IPS-18c (cell line): Measurements from ENCODE around the gene PIMREG.
"Not testable (repeated sequence)": the region's sequence is repeated elsewhere in the genome, so short reads cannot be mapped to it uniquely, and the experiment has no call there.

Source experiments
- H3K4me3 ChIP-seq: 2 replicates; pipeline ENCODE4 v1.7.0; 2013; ENCODE audit warnings: low read depth, mild to moderate bottlenecking, low read length, moderate library complexity; ENCODE audit not compliant: insufficient read depth
- H3K9me3 ChIP-seq: one replicate; pipeline ENCODE4 v1.6.1; 2013; ENCODE audit warnings: mild to moderate bottlenecking, low read length, moderate library complexity; ENCODE audit not compliant: control insufficient read depth, insufficient read depth

Gene PIMREG

DNA sequence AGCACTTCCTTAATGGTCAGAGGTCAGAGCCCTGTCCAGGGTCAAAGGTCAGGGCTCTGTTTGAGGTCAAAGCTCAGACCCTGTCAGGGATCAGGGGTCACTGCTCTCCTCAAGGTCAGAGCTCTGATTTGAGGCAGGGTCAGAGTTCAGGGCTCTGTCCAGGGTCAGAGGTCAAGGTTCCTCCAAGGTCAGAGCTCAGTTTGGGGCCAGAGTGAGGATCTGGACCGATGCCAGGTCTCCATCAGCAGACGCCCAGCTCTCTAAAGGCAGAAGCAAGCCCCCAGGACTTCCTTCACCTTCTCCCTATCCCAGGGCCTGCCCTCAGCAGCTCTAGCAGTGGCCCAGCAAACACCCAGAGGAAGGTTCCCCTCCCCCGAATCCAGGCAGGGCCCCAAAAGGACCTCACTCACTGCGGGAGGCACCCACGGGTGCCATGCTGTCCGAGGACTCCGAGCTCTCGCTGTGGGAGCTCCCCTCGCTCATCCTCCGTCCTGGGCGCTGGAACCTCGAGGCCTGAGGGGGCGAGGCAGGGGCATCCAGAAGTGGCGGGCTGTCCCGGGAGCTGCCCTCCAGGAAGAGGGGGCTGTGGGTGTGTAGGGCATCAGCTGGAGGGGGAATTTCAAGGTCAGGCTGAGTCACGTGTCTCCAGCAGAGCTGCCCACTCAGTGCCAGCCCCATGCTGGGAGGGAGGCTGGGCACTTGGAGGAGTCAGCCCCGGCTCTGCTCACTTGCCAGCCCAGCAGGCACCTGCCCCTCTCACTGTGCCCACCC lies 26.7 kb downstream of the PIMREG start:
- Histone ChIP-seq H3K4me3 (no peak overlapping the region), H3K9me3 (no peaks in the 10 kb centered on the region)

GRCh38 chr17:6471531-6472465 lies 27.5 kb downstream of the PIMREG start:
- Histone ChIP-seq H3K4me3 (no peak overlapping the region), H3K9me3 (no peaks in the 10 kb centered on the region)

DNA sequence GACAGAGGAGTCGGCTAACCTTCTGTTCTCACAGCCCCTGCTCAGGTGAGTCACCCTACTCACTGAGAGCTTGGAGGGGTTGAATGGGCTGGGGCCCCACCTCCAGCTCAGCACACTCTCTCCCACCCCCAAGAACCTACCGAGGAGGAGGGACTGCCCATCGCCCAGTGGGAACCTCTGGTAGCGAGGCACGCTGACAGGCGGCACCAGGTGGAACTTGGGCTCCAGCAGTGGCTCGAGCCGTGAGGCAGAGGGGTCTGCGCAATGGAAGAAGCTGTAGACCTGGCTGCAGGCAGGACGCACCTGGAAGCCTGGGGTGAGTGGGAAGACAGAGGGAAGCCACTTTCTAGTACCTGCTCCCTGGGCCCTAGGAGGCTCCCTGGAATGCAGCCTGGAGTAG lies 28.3 kb downstream of the PIMREG start:
- Histone ChIP-seq H3K4me3 (no peak overlapping the region), H3K9me3 (no peaks in the 10 kb centered on the region)

DNA sequence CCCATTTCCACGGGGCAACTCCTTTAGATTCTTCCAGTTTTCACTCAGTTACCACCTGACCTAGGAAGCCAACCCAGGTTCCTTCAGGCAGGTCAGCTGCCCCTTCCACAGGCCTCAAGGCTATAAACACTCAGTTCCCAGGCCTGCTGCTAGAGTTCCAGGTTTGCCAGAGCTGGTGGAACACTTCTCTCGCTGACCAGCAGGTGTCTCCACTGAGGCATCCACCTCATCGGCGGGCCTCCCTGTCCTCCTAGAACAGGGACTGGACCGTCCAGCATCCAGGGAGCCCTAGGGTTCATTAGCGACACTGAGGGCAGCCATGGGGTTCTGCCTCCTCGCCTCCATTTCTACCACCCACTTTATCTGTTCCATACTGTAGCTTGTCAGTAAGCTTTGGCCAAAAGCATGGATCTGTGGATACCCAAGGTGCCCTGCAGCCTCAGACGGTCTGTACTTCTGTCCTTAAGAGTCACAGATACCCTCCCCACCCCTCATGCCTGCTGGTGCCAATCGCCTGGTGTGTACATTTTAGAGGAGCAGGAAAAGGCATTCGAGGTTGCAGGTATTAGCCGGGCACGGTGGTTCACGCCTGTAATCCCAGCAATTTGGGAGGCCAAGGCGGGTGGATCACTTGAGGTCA lies 29.0 kb downstream of the PIMREG start:
- Histone ChIP-seq H3K4me3 (no peak overlapping the region), H3K9me3 (no peaks in the 10 kb centered on the region)

DNA sequence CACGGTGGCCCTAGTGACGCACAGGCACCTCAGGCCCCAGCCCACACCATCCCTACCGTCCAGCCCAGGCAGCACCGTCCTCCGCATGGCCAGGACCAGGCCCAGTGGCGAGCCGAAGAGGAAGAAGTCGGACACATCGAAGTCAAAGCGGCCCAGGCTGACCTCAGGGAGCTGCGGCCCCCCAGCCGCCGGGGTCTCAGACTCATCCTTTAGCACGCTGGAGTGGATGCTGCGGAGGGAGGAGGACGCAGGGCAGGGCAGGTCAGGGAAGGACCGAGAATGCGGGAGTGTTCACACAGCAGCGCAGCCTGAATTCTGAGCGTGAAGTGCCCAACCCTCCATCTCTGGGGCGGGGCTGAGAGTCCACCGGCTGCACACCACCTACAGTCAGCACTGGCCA lies 30.1 kb downstream of the PIMREG start:
- no peak overlapping the region for H3K4me3 ChIP-seq
- no peaks in the 10 kb centered on the region for H3K9me3 ChIP-seq

DNA sequence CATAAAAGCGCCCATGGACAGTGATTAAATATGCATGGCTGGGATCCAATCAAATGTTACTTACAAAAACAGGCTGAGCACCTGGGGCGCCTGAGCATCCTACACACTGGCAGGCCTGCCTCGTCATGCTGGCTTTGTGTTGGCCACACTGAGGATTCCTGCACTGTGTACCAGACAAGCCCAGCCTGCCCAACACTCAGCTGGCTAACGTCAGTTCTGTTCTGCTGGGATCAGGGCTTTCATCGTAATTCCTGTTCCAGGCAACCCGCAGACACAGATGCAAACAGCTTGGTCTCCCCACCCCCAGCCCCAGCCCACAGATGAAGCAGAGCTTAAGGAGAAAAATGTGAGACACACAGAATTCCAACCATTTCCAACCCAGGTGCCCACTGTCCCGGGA lies 30.7 kb downstream of the PIMREG start:
- H3K9me3 ChIP-seq: no peaks in the 10 kb centered on the region
- no peak overlapping the region for H3K4me3 ChIP-seq

DNA sequence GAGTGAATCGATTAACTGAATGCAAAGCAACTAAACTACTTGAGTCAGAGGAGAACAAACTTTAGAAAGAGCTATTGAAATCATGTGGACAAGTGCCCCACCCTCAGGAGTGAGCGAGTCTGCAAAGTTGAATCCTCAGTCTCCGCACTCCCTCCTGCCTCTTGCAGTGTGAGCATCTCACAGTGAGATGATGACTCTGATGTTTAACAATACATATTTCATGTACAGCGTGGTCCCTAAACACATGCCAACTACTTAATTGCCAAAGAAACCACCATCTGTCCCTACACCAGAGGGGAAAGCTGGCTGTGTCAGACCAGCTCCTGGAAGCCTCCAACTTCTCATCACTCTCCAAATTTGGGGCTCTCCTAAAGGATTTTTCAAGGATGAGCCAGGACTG lies 31.2 kb downstream of the PIMREG start:
- H3K4me3 ChIP-seq: no peak overlapping the region
- H3K9me3 ChIP-seq: no peaks in the 10 kb centered on the region

- H3K9me3 ChIP-seq: no peaks in the 10 kb centered on the region
- no peak overlapping the region for H3K4me3 ChIP-seq
Measured at GRCh38 chr17:6476076-6476809, 32.0 kb downstream of the PIMREG start.

DNA sequence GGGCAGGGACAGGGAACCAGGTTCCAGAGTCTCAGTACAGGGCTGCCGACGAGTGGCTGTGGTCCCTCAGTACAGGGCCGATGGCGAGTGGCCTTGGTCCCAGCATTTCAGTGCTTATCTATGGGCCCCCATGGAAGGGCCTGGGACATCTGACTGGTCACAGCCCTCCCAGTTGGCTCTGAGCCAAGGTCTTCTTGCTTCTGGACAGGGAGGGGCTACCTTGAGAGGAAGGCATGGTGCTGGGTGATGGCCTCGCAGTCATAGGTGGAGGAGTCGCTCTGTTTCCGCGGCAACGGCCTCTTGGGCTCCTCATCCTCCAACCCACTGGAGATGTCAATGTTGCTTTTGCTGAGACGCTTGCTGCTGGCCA lies 32.5 kb downstream of the PIMREG start:
- no peak overlapping the region for H3K4me3 ChIP-seq
- H3K9me3 ChIP-seq: no peaks in the 10 kb centered on the region

- no peaks in the 10 kb centered on the region for H3K9me3 ChIP-seq
- H3K4me3 ChIP-seq: no peak overlapping the region
Measured at GRCh38 chr17:6477831-6478383, 33.7 kb downstream of the PIMREG start.

GRCh38 chr17:6478486-6478885 lies 34.2 kb downstream of the PIMREG start:
- Histone ChIP-seq H3K4me3 (no peak overlapping the region), H3K9me3 (no peaks in the 10 kb centered on the region)

GRCh38 chr17:6479622-6480302 lies 35.5 kb downstream of the PIMREG start:
- H3K4me3 ChIP-seq: no peak overlapping the region
- H3K9me3 ChIP-seq: no peaks in the 10 kb centered on the region

DNA sequence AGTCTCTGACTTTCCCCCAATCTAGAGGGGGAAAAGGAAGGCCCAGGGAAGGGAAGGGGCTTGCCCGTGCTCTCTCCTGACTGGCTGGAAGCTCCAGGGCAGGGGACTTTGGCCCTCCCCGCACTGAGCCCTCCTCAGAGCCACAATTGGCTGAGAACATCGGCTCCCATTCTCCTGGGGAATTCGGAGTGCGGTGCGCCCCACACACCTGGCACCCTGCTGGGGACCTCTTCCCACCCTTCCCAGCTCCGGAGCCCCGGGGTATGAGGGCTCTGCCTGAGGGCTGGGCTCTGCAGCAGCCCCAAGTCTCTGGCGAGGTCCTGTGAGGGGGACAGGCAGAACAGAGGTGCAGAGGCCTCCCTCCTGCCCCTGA lies 36.0 kb downstream of the PIMREG start:
- no peaks in the 10 kb centered on the region for H3K9me3 ChIP-seq

DNA sequence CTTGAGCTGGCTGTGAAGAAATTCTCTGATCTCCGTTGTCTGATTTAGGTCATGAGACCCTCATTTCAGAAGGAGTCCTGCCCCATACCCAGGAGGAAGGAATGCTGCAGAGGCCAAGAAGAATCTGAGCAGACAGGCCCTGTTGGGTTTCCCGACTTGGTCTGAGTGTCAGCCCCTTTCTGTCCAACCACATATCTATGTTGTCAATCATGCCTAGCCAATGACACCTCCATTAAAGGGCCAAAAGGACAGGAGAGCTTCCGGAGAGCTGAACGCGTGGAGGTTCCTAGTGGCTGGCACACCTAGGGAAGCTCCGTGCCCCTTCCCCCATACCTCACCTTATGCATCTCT lies 37.8 kb downstream of the PIMREG start:
- no peaks in the 10 kb centered on the region for H3K9me3 ChIP-seq
- no peak overlapping the region for H3K4me3 ChIP-seq

More for the DNA sequence above, 36.0 kb downstream of the PIMREG start:
- no peak overlapping the region for H3K4me3 ChIP-seq

DNA sequence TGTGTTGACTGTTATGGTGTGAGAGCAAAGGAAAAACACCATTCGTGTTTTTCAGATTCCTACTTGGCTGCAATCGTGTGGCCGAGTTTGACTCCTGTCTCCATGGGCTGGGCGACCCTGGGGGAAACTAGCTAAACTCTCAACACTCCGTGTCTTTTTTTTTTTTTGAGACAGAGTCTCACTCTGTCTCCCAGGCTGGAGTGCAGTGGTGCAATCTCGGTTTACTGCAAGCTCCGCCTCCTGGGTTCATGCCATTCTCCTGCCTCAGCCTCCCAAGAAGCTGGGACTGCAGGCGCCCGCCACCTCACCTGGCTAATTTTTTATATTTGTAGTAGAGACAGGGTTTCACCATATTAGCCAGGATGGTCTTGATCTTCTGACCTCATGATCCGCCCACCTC lies 38.5 kb downstream of the PIMREG start:
- H3K9me3 ChIP-seq, H3K4me3 ChIP-seq: not testable (repeated sequence)

- H3K4me3 ChIP-seq: no peak overlapping the region
- no peaks in the 10 kb centered on the region for H3K9me3 ChIP-seq
Measured at GRCh38 chr17:6483507-6483906, 39.3 kb downstream of the PIMREG start.
